HL-60 (cell line): ENCODE measurements around the gene TMEM52.

Experiments used
- DNase-seq, 2 experiments: peaks; one replicate each; pipeline ENCODE4 v3.0.0-alpha.2; 2010 to 2020; ENCODE audit warnings: low read depth in 1 of 2, low spot score in 1 of 2
- H3K27ac ChIP-seq: fragments of 250-450 bp; sonication (Bioruptor Pico); replicated peaks from 2 replicates; pipeline ENCODE4 v1.5.1; 2020; ENCODE audit warnings: mild to moderate bottlenecking, moderate library complexity
- H3K27me3 ChIP-seq: fragments of 250-450 bp; sonication (Bioruptor Pico); 2 replicates; pipeline ENCODE4 v1.5.1; 2021; ENCODE audit warnings: mild to moderate bottlenecking, moderate library complexity; ENCODE audit not compliant: insufficient read depth, poor library complexity, severe bottlenecking
- H3K4me3 ChIP-seq: replicated peaks from 2 replicates; pipeline ENCODE4 v1.5.1; 2011; ENCODE audit warnings: mild to moderate bottlenecking, control low read depth, low read length; ENCODE audit not compliant: insufficient read depth
- CTCF ChIP-seq: IDR thresholded peaks from one replicate; pipeline ENCODE4 v1.5.1; 2011; ENCODE audit warnings: low read length, control low read depth, inconsistent platforms; ENCODE audit not compliant: insufficient read depth
- GABPA ChIP-seq: IDR thresholded peaks from 2 replicates; pipeline ENCODE4 v1.6.1; 2012; ENCODE audit warnings: low read depth
- POLR2AphosphoS5 ChIP-seq: IDR thresholded peaks from 2 replicates; pipeline ENCODE4 v1.6.1; 2012; ENCODE audit warnings: low read depth
- REST ChIP-seq: IDR thresholded peaks from 2 replicates; pipeline ENCODE4 v1.6.1; 2012; ENCODE audit warnings: low read depth; ENCODE audit not compliant: insufficient replicate concordance
- SPI1 ChIP-seq: IDR thresholded peaks from 2 replicates; pipeline ENCODE4 v1.6.1; 2012; ENCODE audit warnings: low read depth, mild to moderate bottlenecking, borderline replicate concordance

The TMEM52 gene

GRCh38 chr1:1966071-1966740 is 47.1 kb upstream of the TMEM52 start:
- Histone ChIP-seq H3K4me3 (no peak overlapping the region), H3K27ac (no peak overlapping the region), H3K27me3 (peaks cover 10% of the 10 kb centered on the region)
- no peak for TF ChIP-seq CTCF
- no peak for TF ChIP-seq POLR2AphosphoS5
- TF ChIP-seq SPI1, result no peak
- TF ChIP-seq REST, result no peak
- TF ChIP-seq GABPA, result no peak
- DNase-seq, result no peak

GRCh38 chr1:1965546-1965945 is 46.5 kb upstream of the TMEM52 start:
- no peak for DNase-seq
- Histone ChIP-seq H3K4me3 (no peak overlapping the region), H3K27me3 (peaks cover 10% of the 10 kb centered on the region), H3K27ac (no peak overlapping the region)
- TF ChIP-seq SPI1 (no peak), CTCF (no peak), REST (no peak), GABPA (no peak), POLR2AphosphoS5 (no peak)

- H3K27ac ChIP-seq, result no peak overlapping the region
- no peak overlapping the region for H3K4me3 ChIP-seq
- TF ChIP-seq GABPA, result no peak
- TF ChIP-seq POLR2AphosphoS5, result no peak
- no peak for TF ChIP-seq REST
- no peak for DNase-seq
- H3K27me3 ChIP-seq, result peaks cover 10% of the 10 kb centered on the region
Measured at GRCh38 chr1:1964811-1965210, 45.7 kb upstream of the TMEM52 start.
